HepG2 (cell line): ENCODE results near the gene PGAP3. TPM values are rescaled to one million over a fixed set of nuclear protein-coding genes. Genes with fewer than 3 reads are reported as not detected.
A peak's percentile ranks its signal among the peaks of the same experiment; 100 is the strongest.

Source experiments
- ARID3A ChIP-seq: IDR thresholded peaks from 2 replicates; pipeline ENCODE4 v1.6.1; 2012; ENCODE audit warnings: low read depth, low read length, improper control_type of control experiment
- HINFP ChIP-seq: sonication (generic); formaldehyde crosslinking; IDR thresholded peaks from 2 replicates; pipeline ENCODE4 v1.4.0; 2020; ENCODE audit warnings: low read depth, mild to moderate bottlenecking, missing genetic modification reagents
- IRF9 ChIP-seq: sonication (generic); formaldehyde crosslinking; IDR thresholded peaks from 2 replicates; pipeline ENCODE4 v1.8.0; 2022; ENCODE audit warnings: missing genetic modification reagents, mild to moderate bottlenecking, borderline replicate concordance
- MBNL3 ChIP-seq: fragments of 250-450 bp; sonication (Bioruptor Pico); conservative IDR thresholded peaks from 2 replicates; pipeline ENCODE4 v1.8.0; 2022; ENCODE audit warnings: mild to moderate bottlenecking, inconsistent platforms
- NFKBIZ ChIP-seq: IDR thresholded peaks from 2 replicates; pipeline ENCODE4 v1.6.1; 2018; ENCODE audit warnings: missing genetic modification reagents, missing compliant biosample characterization
- ONECUT2 ChIP-seq: sonication (generic); formaldehyde crosslinking; IDR thresholded peaks from 2 replicates; pipeline ENCODE4 v1.4.0; 2020; ENCODE audit warnings: missing genetic modification reagents
- RELA ChIP-seq: sonication (generic); formaldehyde crosslinking; IDR thresholded peaks from 2 replicates; pipeline ENCODE4 v1.4.0; 2020; ENCODE audit warnings: missing genetic modification reagents
- SOX13 ChIP-seq, 3 experiments: fragments of 450-650 bp in 1 of 3; sonication (generic) in 1 of 3; formaldehyde crosslinking in 1 of 3; IDR thresholded peaks in 2 of 3; conservative IDR thresholded peaks in 1 of 3; 2 replicates each; pipeline versions ENCODE4 v1.5.0 to v1.6.1; 2016 to 2020; ENCODE audit warnings: antibody characterized with exemption in 1 of 3, mild to moderate bottlenecking in 1 of 3, missing compliant biosample characterization in 1 of 3, missing genetic modification reagents in 1 of 3, moderate library complexity in 1 of 3
- ZBTB14 ChIP-seq: sonication (generic); formaldehyde crosslinking; IDR thresholded peaks from 2 replicates; pipeline ENCODE4 v1.4.0; 2020; ENCODE audit warnings: missing genetic modification reagents
- ZBTB26 ChIP-seq: IDR thresholded peaks from 2 replicates; pipeline ENCODE4 v1.6.1; 2016; ENCODE audit warnings: missing compliant biosample characterization, missing genetic modification reagents, borderline replicate concordance
- ZHX1 ChIP-seq: sonication (generic); formaldehyde crosslinking; IDR thresholded peaks from 2 replicates; pipeline ENCODE4 v1.8.1; 2022; ENCODE audit warnings: low read depth, mild to moderate bottlenecking, missing genetic modification reagents
- ZNF263 ChIP-seq: sonication (generic); formaldehyde crosslinking; IDR thresholded peaks from 2 replicates; pipeline ENCODE4 v1.4.0; 2020; ENCODE audit warnings: missing genetic modification reagents
- ZNF451 ChIP-seq: sonication (generic); formaldehyde crosslinking; IDR thresholded peaks from 2 replicates; pipeline ENCODE4 v1.5.0; 2020; ENCODE audit warnings: mild to moderate bottlenecking, missing genetic modification reagents
- polyA plus RNA-seq, 8 experiments: library from polyadenylated mRNA; depleted of rRNA in 3 of 8; stranded (reverse) in 7 of 8; unstranded in 1 of 8; fragments of >200 nt; fragmentation: Illumina TruSeq in 4 of 8; extraction: Trizol in 4 of 8; gene quantifications; 2 replicates each; pipeline versions ENCODE4 v1.2.1 to v1.2.3, GENCODE V29; 2011 to 2016; ENCODE audit warnings: low read depth in 4 of 8, missing spikeins in 1 of 8, mixed read lengths in 1 of 8; ENCODE audit not compliant: insufficient read depth in 1 of 8
- total RNA-seq, 5 experiments: library from RNA; depleted of rRNA; stranded (reverse); fragments of >200 nt; fragmentation: Illumina TruSeq; extraction: Trizol; gene quantifications; 2 replicates each; pipeline ENCODE4 v1.2.3, GENCODE V29; 2016; ENCODE audit warnings: low read depth in 1 of 5

The PGAP3 gene
- total and polyA plus RNA-seq, 2 of the 13 experiments (the other 11 are each of a cell fraction or from before 2014, with no cell fraction given), result 11.9 to 14.6 TPM

- no peak for TF ChIP-seq SOX13 (IDR thresholded peaks at IDR 0.05)
- peak in 1 of 2 experiments; percentile 27; a peak in 1 of 4 replicates for TF ChIP-seq SOX13 (CRISPR knock-in tag; conservative IDR thresholded peaks at IDR 0.05 in 1 of 2, IDR thresholded peaks at IDR 0.05 in 1 of 2)
- peak; percentile 73; the same call in 1 of the 2 replicates for TF ChIP-seq ZBTB26
- peak; percentile 50; the same call in 1 of the 2 replicates for TF ChIP-seq ZNF263 (CRISPR knock-in tag)
- peak; percentile 81 for TF ChIP-seq ZNF451
- no peak for TF ChIP-seq MBNL3 (CRISPR knock-in tag)
- peak; percentile 59; the same call in 1 of the 2 replicates for TF ChIP-seq ZBTB14 (CRISPR knock-in tag)
- 0 out of 2 replicates have a peak, but pooled peaks have one; percentile 38 for TF ChIP-seq ZHX1
- TF ChIP-seq NFKBIZ (CRISPR knock-in tag), result 0 out of 2 replicates have a peak, but pooled peaks have one; percentile 33
- peak; percentile 92 for TF ChIP-seq RELA (CRISPR knock-in tag)
- TF ChIP-seq ARID3A, result peak; percentile 67
- TF ChIP-seq ONECUT2 (CRISPR knock-in tag), result peak; percentile 84
- TF ChIP-seq IRF9 (CRISPR knock-in tag), result peak; percentile 42; the same call in 1 of the 2 replicates
- TF ChIP-seq HINFP (CRISPR knock-in tag), result peak; percentile 78; the same call in 1 of the 2 replicates
Measured at GRCh38 chr17:39621523-39622379, 66.1 kb downstream of the PGAP3 start (continued).
